Measurements from ENCODE around the gene LRP1B.

DNA sequence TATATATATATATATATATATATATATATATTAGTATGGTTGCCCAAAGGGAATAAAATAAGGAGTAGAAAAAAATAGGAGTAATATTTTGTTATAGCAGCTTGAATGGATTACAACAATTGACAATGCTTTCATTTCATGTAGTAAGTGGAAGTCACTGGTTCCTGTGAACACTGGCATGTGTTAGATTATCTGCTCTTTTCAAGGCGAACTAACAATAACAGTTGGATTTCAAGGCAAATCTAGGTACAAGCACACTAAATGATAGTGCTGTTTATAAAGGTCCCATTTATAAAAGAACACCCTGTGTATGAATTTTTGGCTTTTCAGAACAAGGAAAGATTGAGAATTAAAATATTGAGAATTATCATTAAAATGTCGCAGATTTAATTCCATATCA lies 1535.7 kb downstream of the LRP1B start:
- TF ChIP-seq POLR2AphosphoS5 (IDR thresholded peaks at IDR 0.05; ENCODE audit: low read depth, low read length) (no peak), REST (IDR thresholded peaks at IDR 0.05; ENCODE audit: insufficient read depth in 1 of 2, low read depth in 2 of 2, low read length in 2 of 2) (no peak), TAF1 (IDR thresholded peaks at IDR 0.05; ENCODE audit: borderline replicate concordance, insufficient read depth, low read length) (no peak)

Data from PFSK-1 (cell line).